A549 (cell line): ENCODE data around the gene CUL9. TPM values are rescaled to one million over a fixed set of nuclear protein-coding genes. Genes with fewer than 3 reads are reported as not detected.
A peak's percentile ranks its signal among the peaks of the same experiment; 100 is the strongest.

Experiments used
- ATAC-seq, 2 experiments: fragments of 200-7000 bp in 1 of 2; fragments of >200 bp in 1 of 2; cut with Nextera tagmentation in 1 of 2; cut with Tn5 transposase in 1 of 2; 3 replicates each; pipeline versions ENCODE4 v1.8.0 to v1.9.1; 2018 to 2020; ENCODE audit warnings: mild to moderate bottlenecking in 1 of 2, moderate library complexity in 1 of 2
- CTCF ChIA-PET: fragments of 300-600 bp; sonication (Branson Sonifier 250); formaldehyde crosslinking; extraction: SDS; loops from one replicate; lab custom pipeline; 2021; ENCODE audit warnings: antibody characterized with exemption, inconsistent platforms; lab: Yijun Ruan, JAX
- POLR2A ChIA-PET: fragments of 350-600 bp; formaldehyde crosslinking; extraction: SDS; loops from one replicate; lab custom pipeline; 2021; ENCODE audit warnings: antibody characterized with exemption, inconsistent platforms; lab: Yijun Ruan, JAX
- DNase-seq, 2 experiments: peaks; one replicate each; pipeline versions ENCODE4 v3.0.0 to v3.0.0-alpha.2; 2011 to 2016; ENCODE audit warnings: low read depth in 1 of 2, low spot score in 1 of 2
- FAIRE-seq: peaks from 2 replicates; lab custom pipeline; 2011; peaks lifted over from hg19 to GRCh38; lab: Jason Lieb, UNC
- H3K27ac ChIP-seq, 2 experiments: fragments of >200 bp; sonication (Bioruptor Twin); formaldehyde crosslinking; 3 replicates each; pipeline ENCODE4 v1.5.1; 2016 to 2017
- H3K4me1 ChIP-seq: fragments of >200 bp; sonication (Bioruptor Twin); formaldehyde crosslinking; 3 replicates; pipeline ENCODE4 v1.6.1; 2016
- H3K4me2 ChIP-seq: fragments of >200 bp; sonication (Bioruptor Twin); formaldehyde crosslinking; 3 replicates; pipeline ENCODE4 v1.6.1; 2016
- H3K4me3 ChIP-seq: fragments of >200 bp; sonication (Bioruptor Twin); formaldehyde crosslinking; 3 replicates; pipeline ENCODE4 v1.5.1; 2016
- H3K9me3 ChIP-seq: fragments of >200 bp; sonication (Bioruptor Twin); formaldehyde crosslinking; 3 replicates; pipeline ENCODE4 v1.6.1; 2016
- CBX2 ChIP-seq: fragments of 200-600 bp; sonication (generic); IDR thresholded peaks from 2 replicates; pipeline ENCODE4 v1.6.1; 2016; ENCODE audit warnings: low read depth, mild to moderate bottlenecking, borderline replicate concordance
- CBX8 ChIP-seq: fragments of 200-600 bp; sonication (generic); IDR thresholded peaks from 2 replicates; pipeline ENCODE4 v1.6.1; 2016
- EHF ChIP-seq: fragments of 250-450 bp; sonication (Bioruptor Pico); IDR thresholded peaks from 2 replicates; pipeline ENCODE4 v1.5.0; 2020; ENCODE audit warnings: mild to moderate bottlenecking
- EHMT2 ChIP-seq: fragments of 200-600 bp; sonication (generic); IDR thresholded peaks from 2 replicates; pipeline ENCODE4 v1.6.1; 2016; ENCODE audit warnings: antibody characterized with exemption, low read depth, mild to moderate bottlenecking, moderate library complexity
- EP300 ChIP-seq, 2 experiments: fragments of >200 bp; sonication (Bioruptor Twin); formaldehyde crosslinking; IDR thresholded peaks; 2 replicates in 1 of 2; 3 replicates in 1 of 2; pipeline ENCODE4 v1.6.1; 2016 to 2017
- FOSB ChIP-seq: fragments of 250-450 bp; sonication (Bioruptor Pico); IDR thresholded peaks from 2 replicates; pipeline ENCODE4 v1.5.0; 2020; ENCODE audit warnings: mild to moderate bottlenecking, moderate library complexity
- FOSL2 ChIP-seq, 2 experiments: fragments of 450-650 bp in 1 of 2; fragments of >200 bp in 1 of 2; sonication (Bioruptor Twin) in 1 of 2; formaldehyde crosslinking; IDR thresholded peaks; 2 replicates each; pipeline versions ENCODE4 v1.5.0 to v1.6.1; 2016 to 2020; ENCODE audit warnings: mild to moderate bottlenecking in 1 of 2, moderate library complexity in 1 of 2
- HEYL ChIP-seq: fragments of 250-450 bp; sonication (Bioruptor Pico); IDR thresholded peaks from 2 replicates; pipeline ENCODE4 v1.8.0; 2021; ENCODE audit warnings: mild to moderate bottlenecking, moderate library complexity
- HOXA7 ChIP-seq: fragments of 250-450 bp; sonication (Bioruptor Pico); IDR thresholded peaks from 2 replicates; pipeline ENCODE4 v1.5.0; 2020; ENCODE audit warnings: mild to moderate bottlenecking, moderate library complexity
- HOXB13 ChIP-seq: fragments of 250-450 bp; sonication (Bioruptor Pico); IDR thresholded peaks from 2 replicates; pipeline ENCODE4 v1.5.0; 2020; ENCODE audit warnings: low read depth, mild to moderate bottlenecking, moderate library complexity
- POLR2AphosphoS2 ChIP-seq: conservative IDR thresholded peaks from 2 replicates; pipeline ENCODE4 v1.6.1; 2012; ENCODE audit warnings: low read length, improper control_type of control experiment, inconsistent platforms
- RARB ChIP-seq: fragments of 250-450 bp; sonication (Bioruptor Pico); IDR thresholded peaks from 2 replicates; pipeline ENCODE4 v1.8.0; 2021; ENCODE audit warnings: mild to moderate bottlenecking, moderate library complexity
- RCOR1 ChIP-seq: fragments of 150-350 bp; IDR thresholded peaks from 2 replicates; pipeline ENCODE4 v1.6.1; 2014; ENCODE audit warnings: antibody characterized with exemption, low read length, low read depth
- RFX5 ChIP-seq: fragments of 450-650 bp; IDR thresholded peaks from 2 replicates; pipeline ENCODE4 v1.7.1; 2014; ENCODE audit warnings: antibody characterized with exemption, mild to moderate bottlenecking, moderate library complexity
- RNF2 ChIP-seq: fragments of 200-600 bp; sonication (generic); IDR thresholded peaks from 2 replicates; pipeline ENCODE4 v1.6.1; 2016; ENCODE audit warnings: low read depth, mild to moderate bottlenecking, antibody characterized with exemption, moderate library complexity, borderline replicate concordance
- ZFP36 ChIP-seq: fragments of 450-650 bp; IDR thresholded peaks from 2 replicates; pipeline ENCODE4 v1.6.1; 2014; ENCODE audit warnings: borderline replicate concordance; ENCODE audit not compliant: partially characterized antibody
- WGBS: methylation state at CpG from one replicate; pipeline ENCODE4 v1.1.6; 2017; ENCODE audit errors: missing lambda C conversion rate; 5-methylcytosine and 5-hydroxymethylcytosine counted together
- polyA plus RNA-seq, 4 experiments: library from polyadenylated mRNA; depleted of rRNA in 3 of 4; stranded (reverse); fragments of >200 nt; fragmentation: RNase III in 1 of 4; extraction: RNeasy Plus Mini Kit Qiagen cat#74134 plus additional on column Dnase treatment in 1 of 4; gene quantifications; 2 replicates in 3 of 4; 3 replicates in 1 of 4; pipeline ENCODE4 v1.2.3, GENCODE V29; 2011 to 2017
- TF ChIP-seq, protein P1 (sequence below): fragments of 200-600 bp; sonication (generic); IDR thresholded peaks from 2 replicates; pipeline ENCODE4 v1.6.1; 2016; ENCODE audit warnings: antibody characterized with exemption, mild to moderate bottlenecking, moderate library complexity
- TF ChIP-seq, protein P2 (sequence below): fragments of >200 bp; sonication (Bioruptor Twin); formaldehyde crosslinking; IDR thresholded peaks from 3 replicates; pipeline ENCODE4 v1.6.1; 2016

The CUL9 gene
- polyA plus RNA-seq, 2 of the 4 experiments (the other 2 are of a cell fraction) = 11.3 to 12.5 TPM

DNA sequence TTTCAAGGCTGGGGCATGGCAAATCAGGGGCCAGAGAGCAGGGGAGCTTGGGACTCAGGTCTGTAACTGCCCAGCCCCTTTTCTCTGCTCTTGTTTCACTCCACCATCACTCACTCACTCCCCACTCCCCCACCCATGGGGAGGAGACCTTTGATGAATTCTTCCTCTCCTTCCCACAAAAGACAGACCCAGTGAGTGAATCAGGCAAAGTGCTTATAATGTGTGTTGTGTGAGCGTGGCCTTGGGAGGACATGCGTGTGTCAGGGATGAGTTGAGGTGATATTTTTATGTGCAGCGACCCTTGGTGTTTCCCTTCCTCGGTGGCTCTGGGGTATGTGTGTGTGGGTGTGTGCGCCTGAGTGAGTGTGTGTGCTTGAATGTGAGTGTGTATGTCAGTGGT is 1.0 kb upstream of the CUL9 start:
- WGBS = 73% methylated on average over 4 of the region's 5 CpGs

DNA sequence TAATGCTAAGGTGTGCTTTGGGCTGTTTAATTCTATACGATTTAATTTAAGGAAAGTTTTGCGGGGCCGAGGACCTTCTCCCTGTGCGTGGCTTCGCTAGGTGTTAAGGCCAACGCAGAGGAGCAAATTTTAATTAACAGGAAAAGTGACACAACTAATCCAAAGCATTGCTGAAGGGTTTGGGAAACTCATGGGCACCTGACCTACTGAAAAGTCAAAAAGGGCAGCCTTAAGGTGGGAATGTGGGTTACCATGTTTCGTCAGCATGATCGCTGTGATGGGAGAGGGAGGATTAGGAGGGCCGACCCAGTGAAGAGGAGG is 415 bp upstream of the CUL9 start:
- ChIA-PET POLR2A (interaction anchor here (0.6 kb wide), 1 partner anchor 219 kb away, joined by 4 read pairs; no protein-coding TSS in a partner anchor), CTCF (interaction anchor here (3.5 kb wide), 1 partner anchor 10 kb away, joined by 12 read pairs; the partner anchor contains the start of gene SRF)
- Histone ChIP-seq H3K27ac (peak overlapping the region; percentile 84 to 97), H3K4me3 (peak overlapping the region; percentile 77), H3K4me2 (peak overlapping the region; percentile 93), H3K9me3 (no peaks in the 10 kb centered on the region), H3K4me1 (peaks cover 13% of the 10 kb centered on the region; the same call in 2 of the 3 replicates)
- ATAC-seq (peak in 1 of 2 experiments; percentile 30; a peak in 4 of 6 replicates), FAIRE-seq (no peak), DNase-seq (no peak)
- 45% methylated on average over 9 of the region's 9 CpGs for WGBS
- no peak for TF ChIP-seq RARB (CRISPR knock-in tag)
- TF ChIP-seq, protein P1, sequence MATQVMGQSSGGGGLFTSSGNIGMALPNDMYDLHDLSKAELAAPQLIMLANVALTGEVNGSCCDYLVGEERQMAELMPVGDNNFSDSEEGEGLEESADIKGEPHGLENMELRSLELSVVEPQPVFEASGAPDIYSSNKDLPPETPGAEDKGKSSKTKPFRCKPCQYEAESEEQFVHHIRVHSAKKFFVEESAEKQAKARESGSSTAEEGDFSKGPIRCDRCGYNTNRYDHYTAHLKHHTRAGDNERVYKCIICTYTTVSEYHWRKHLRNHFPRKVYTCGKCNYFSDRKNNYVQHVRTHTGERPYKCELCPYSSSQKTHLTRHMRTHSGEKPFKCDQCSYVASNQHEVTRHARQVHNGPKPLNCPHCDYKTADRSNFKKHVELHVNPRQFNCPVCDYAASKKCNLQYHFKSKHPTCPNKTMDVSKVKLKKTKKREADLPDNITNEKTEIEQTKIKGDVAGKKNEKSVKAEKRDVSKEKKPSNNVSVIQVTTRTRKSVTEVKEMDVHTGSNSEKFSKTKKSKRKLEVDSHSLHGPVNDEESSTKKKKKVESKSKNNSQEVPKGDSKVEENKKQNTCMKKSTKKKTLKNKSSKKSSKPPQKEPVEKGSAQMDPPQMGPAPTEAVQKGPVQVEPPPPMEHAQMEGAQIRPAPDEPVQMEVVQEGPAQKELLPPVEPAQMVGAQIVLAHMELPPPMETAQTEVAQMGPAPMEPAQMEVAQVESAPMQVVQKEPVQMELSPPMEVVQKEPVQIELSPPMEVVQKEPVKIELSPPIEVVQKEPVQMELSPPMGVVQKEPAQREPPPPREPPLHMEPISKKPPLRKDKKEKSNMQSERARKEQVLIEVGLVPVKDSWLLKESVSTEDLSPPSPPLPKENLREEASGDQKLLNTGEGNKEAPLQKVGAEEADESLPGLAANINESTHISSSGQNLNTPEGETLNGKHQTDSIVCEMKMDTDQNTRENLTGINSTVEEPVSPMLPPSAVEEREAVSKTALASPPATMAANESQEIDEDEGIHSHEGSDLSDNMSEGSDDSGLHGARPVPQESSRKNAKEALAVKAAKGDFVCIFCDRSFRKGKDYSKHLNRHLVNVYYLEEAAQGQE = no peak
- peak; percentile 86; the same call in 1 of the 2 replicates for TF ChIP-seq FOSB (CRISPR knock-in tag)
- TF ChIP-seq CBX2 = no peak
- TF ChIP-seq RCOR1 = no peak
- TF ChIP-seq POLR2AphosphoS2 = no peak
- TF ChIP-seq CBX8 = no peak
- TF ChIP-seq FOSL2 (IDR thresholded peaks at IDR 0.05) = no peak
- no peak for TF ChIP-seq FOSL2 (CRISPR knock-in tag; IDR thresholded peaks at IDR 0.05)
- TF ChIP-seq HEYL = no peak
- no peak for TF ChIP-seq RFX5
- no peak for TF ChIP-seq EP300 (IDR thresholded peaks at IDR 0.05)
- TF ChIP-seq, protein P2, sequence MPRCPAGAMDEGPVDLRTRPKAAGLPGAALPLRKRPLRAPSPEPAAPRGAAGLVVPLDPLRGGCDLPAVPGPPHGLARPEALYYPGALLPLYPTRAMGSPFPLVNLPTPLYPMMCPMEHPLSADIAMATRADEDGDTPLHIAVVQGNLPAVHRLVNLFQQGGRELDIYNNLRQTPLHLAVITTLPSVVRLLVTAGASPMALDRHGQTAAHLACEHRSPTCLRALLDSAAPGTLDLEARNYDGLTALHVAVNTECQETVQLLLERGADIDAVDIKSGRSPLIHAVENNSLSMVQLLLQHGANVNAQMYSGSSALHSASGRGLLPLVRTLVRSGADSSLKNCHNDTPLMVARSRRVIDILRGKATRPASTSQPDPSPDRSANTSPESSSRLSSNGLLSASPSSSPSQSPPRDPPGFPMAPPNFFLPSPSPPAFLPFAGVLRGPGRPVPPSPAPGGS = no peak
- TF ChIP-seq EHMT2 = no peak
- TF ChIP-seq HOXA7 = peak; percentile 73; the same call in 1 of the 2 replicates
- TF ChIP-seq RNF2 = no peak
- no peak for TF ChIP-seq HOXB13 (CRISPR knock-in tag)
- TF ChIP-seq EHF (CRISPR knock-in tag) = 0 out of 2 replicates have a peak, but pooled peaks have one; percentile 35

More for the DNA sequence above, 1.0 kb upstream of the CUL9 start:
- TF ChIP-seq, protein P1 = no peak
- TF ChIP-seq ZFP36 = no peak
- ATAC-seq (peak; percentile 24 to 31; a peak in 3 of 6 replicates), DNase-seq (no peak), FAIRE-seq (no peak)
- POLR2A ChIA-PET = no interaction called here
- peak overlapping the region; percentile 84 to 97; a peak in 5 of 6 replicates for H3K27ac ChIP-seq
- no peak overlapping the region; the same call in 2 of the 3 replicates for H3K4me3 ChIP-seq
- H3K4me1 ChIP-seq = peaks cover 13% of the 10 kb centered on the region; the same call in 2 of the 3 replicates
- CTCF ChIA-PET = interaction anchor here (0.9 to 3.5 kb wide), 4 partner anchors 9 to 117 kb away, joined by 3 to 12 read pairs (median 6); partner anchors contain the start of genes DNPH1, SLC22A7 and SRF
- no peaks in the 10 kb centered on the region for H3K9me3 ChIP-seq
- peak overlapping the region; percentile 93 for H3K4me2 ChIP-seq
